HepG2 (cell line): Measurements from ENCODE around the gene CKM. TPM values are rescaled to one million over a fixed set of nuclear protein-coding genes. Genes with fewer than 3 reads are reported as not detected.

Experiments
- ATAC-seq: fragments of 200-7000 bp; cut with Tn5 transposase; 3 replicates; pipeline ENCODE4 v1.9.1; 2020; ENCODE audit warnings: mild to moderate bottlenecking, moderate library complexity
- BruUV-seq: library from RNA; stranded (reverse); fragments of 400-500 nt; replicated peaks from 2 replicates; lab custom pipeline; 2021; lab: Mats Ljungman, UMichigan
- CTCF ChIA-PET: fragments of 300-600 bp; formaldehyde crosslinking; extraction: SDS; loops from one replicate; lab custom pipeline; 2021; ENCODE audit warnings: low total read pairs, inconsistent platforms, low intra/inter-chr PET ratio; lab: Yijun Ruan, JAX
- POLR2A ChIA-PET: fragments of 350-600 bp; sonication (Branson Sonifier 250); formaldehyde crosslinking; loops from one replicate; lab custom pipeline; 2020; ENCODE audit warnings: antibody characterized with exemption, inconsistent platforms; lab: Yijun Ruan, JAX
- DNase-seq: peaks from one replicate; pipeline ENCODE4 v3.0.0-alpha.2; 2015; ENCODE audit warnings: low spot score
- FAIRE-seq: peaks from 3 replicates; lab custom pipeline; 2011; peaks lifted over from hg19 to GRCh38; lab: Jason Lieb, UNC
- H2AFZ ChIP-seq: one replicate; pipeline ENCODE4 v1.6.1; 2011; ENCODE audit warnings: low read length, inconsistent platforms
- H3K27ac ChIP-seq: fragments of 300-600 bp; 3 replicates; pipeline ENCODE4 v1.8.0; 2011; ENCODE audit warnings: mixed run types, mild to moderate bottlenecking, mixed read lengths, low read length, inconsistent platforms; ENCODE audit not compliant: insufficient read depth; ENCODE audit errors: extremely low read length
- H3K27me3 ChIP-seq, 2 experiments: fragments of 200-600 bp in 1 of 2; 2 replicates in 1 of 2; 3 replicates in 1 of 2; pipeline versions ENCODE4 v1.6.0 to v1.8.0; 2011; ENCODE audit warnings: low read length in 2 of 2, mild to moderate bottlenecking in 2 of 2, moderate library complexity in 2 of 2, inconsistent platforms in 1 of 2; ENCODE audit not compliant: insufficient read depth in 2 of 2, control insufficient read depth in 1 of 2
- H3K36me3 ChIP-seq, 2 experiments: fragments of 200-600 bp in 1 of 2; replicated peaks in 1 of 2; 2 replicates in 1 of 2; 3 replicates in 1 of 2; pipeline versions ENCODE4 v1.5.1 to v1.8.0; 2011; ENCODE audit warnings: low read length in 2 of 2, inconsistent platforms in 1 of 2; ENCODE audit not compliant: insufficient read depth in 2 of 2, control insufficient read depth in 1 of 2
- H3K4me1 ChIP-seq: 2 replicates; pipeline ENCODE4 v1.5.1; 2012; ENCODE audit warnings: low read length, inconsistent platforms; ENCODE audit not compliant: insufficient read depth
- H3K4me2 ChIP-seq: 2 replicates; pipeline ENCODE4 v1.6.0; 2011; ENCODE audit warnings: low read depth, low read length, inconsistent platforms
- H3K4me3 ChIP-seq, 3 experiments: fragments of 200-600 bp in 1 of 3; sonication (generic), shearing (Covaris generic) in 1 of 3; replicated peaks in 1 of 3; 2 replicates each; pipeline ENCODE4 v1.5.1; 2011 to 2016; ENCODE audit warnings: low read length in 3 of 3, inconsistent platforms in 2 of 3, low read depth in 2 of 3, mild to moderate bottlenecking in 2 of 3, control low read depth in 1 of 3, mixed read lengths in 1 of 3; ENCODE audit not compliant: insufficient read depth in 1 of 3
- H3K79me2 ChIP-seq: one replicate; pipeline ENCODE4 v1.6.1; 2011; ENCODE audit warnings: low read length, inconsistent platforms; ENCODE audit not compliant: insufficient read depth
- H3K9ac ChIP-seq: 2 replicates; pipeline ENCODE4 v1.6.0; 2011; ENCODE audit warnings: mild to moderate bottlenecking, low read depth, low read length, inconsistent platforms; ENCODE audit not compliant: insufficient read depth
- H3K9me3 ChIP-seq: 2 replicates; pipeline ENCODE4 v1.5.1; 2012; ENCODE audit warnings: mild to moderate bottlenecking, low read length
- H4K20me1 ChIP-seq: 2 replicates; pipeline ENCODE4 v1.6.0; 2011; ENCODE audit warnings: inconsistent platforms, mild to moderate bottlenecking, low read length, moderate library complexity; ENCODE audit not compliant: insufficient read depth
- NFIB ChIP-seq: sonication (generic); formaldehyde crosslinking; IDR thresholded peaks from 2 replicates; pipeline ENCODE4 v1.9.0; 2021; ENCODE audit warnings: missing genetic modification reagents, mild to moderate bottlenecking, borderline replicate concordance
- SOX5 ChIP-seq: IDR thresholded peaks from 2 replicates; pipeline ENCODE4 v1.6.1; 2016; ENCODE audit warnings: borderline replicate concordance
- XRCC5 ChIP-seq: fragments of 200-400 bp; formaldehyde crosslinking; optimal IDR thresholded peaks from 2 replicates; pipeline ENCODE3; 2017; ENCODE audit warnings: mild to moderate bottlenecking, low read length
- ZMYM3 ChIP-seq: sonication (generic); formaldehyde crosslinking; IDR thresholded peaks from 2 replicates; pipeline ENCODE4 v1.5.1; 2020; ENCODE audit warnings: mild to moderate bottlenecking, missing genetic modification reagents
- ZNF510 ChIP-seq: sonication (generic); formaldehyde crosslinking; IDR thresholded peaks from 2 replicates; pipeline ENCODE4 v1.4.0; 2020; ENCODE audit warnings: low read depth, mild to moderate bottlenecking, missing genetic modification reagents
- ZNF629 ChIP-seq: sonication (generic); formaldehyde crosslinking; conservative IDR thresholded peaks from 2 replicates; pipeline ENCODE4 v1.5.0; 2020; ENCODE audit warnings: missing genetic modification reagents
- WGBS: methylation state at CpG from one replicate; pipeline ENCODE4 v1.1.6; 2017; ENCODE audit warnings: low lambda C conversion rate; 5-methylcytosine and 5-hydroxymethylcytosine counted together
- in situ Hi-C: cut with HindIII; loops from 2 replicates; pipeline ENCODE4 v1.10.0; 2017; ENCODE audit warnings: low pct_unique_long_range_greater_than_20kb; ENCODE audit not compliant: extremely low pct_ligation_motif_present
- intact Hi-C: fragments of 100-400 bp; cut with micrococcal nuclease; formaldehyde crosslinking; loops from one replicate; pipeline ENCODE4 v1.10.0; 2022; ENCODE audit not compliant: unreplicated experiment
- polyA plus RNA-seq, 8 experiments: library from polyadenylated mRNA; depleted of rRNA in 3 of 8; stranded (reverse) in 7 of 8; unstranded in 1 of 8; fragments of >200 nt; fragmentation: Illumina TruSeq in 4 of 8; extraction: Trizol in 4 of 8; gene quantifications; 2 replicates each; pipeline versions ENCODE4 v1.2.1 to v1.2.3, GENCODE V29; 2011 to 2016; ENCODE audit warnings: low read depth in 4 of 8, missing spikeins in 1 of 8, mixed read lengths in 1 of 8; ENCODE audit not compliant: insufficient read depth in 1 of 8
- total RNA-seq, 5 experiments: library from RNA; depleted of rRNA; stranded (reverse); fragments of >200 nt; fragmentation: Illumina TruSeq; extraction: Trizol; gene quantifications; 2 replicates each; pipeline ENCODE4 v1.2.3, GENCODE V29; 2016; ENCODE audit warnings: low read depth in 1 of 5
- TF ChIP-seq, protein P1 (sequence below): sonication (generic); formaldehyde crosslinking; IDR thresholded peaks from 2 replicates; pipeline ENCODE4 v1.4.0; 2020; ENCODE audit warnings: mild to moderate bottlenecking, missing genetic modification reagents
- TF ChIP-seq, protein P2 (sequence below): sonication (generic); formaldehyde crosslinking; IDR thresholded peaks from 2 replicates; pipeline ENCODE4 v1.8.1; 2022; ENCODE audit warnings: mild to moderate bottlenecking, missing genetic modification reagents

The CKM gene
- total and polyA plus RNA-seq, 2 of the 13 experiments (the other 11 are each of a cell fraction or from before 2014, with no cell fraction given), result 0.54 to 0.80 TPM

DNA sequence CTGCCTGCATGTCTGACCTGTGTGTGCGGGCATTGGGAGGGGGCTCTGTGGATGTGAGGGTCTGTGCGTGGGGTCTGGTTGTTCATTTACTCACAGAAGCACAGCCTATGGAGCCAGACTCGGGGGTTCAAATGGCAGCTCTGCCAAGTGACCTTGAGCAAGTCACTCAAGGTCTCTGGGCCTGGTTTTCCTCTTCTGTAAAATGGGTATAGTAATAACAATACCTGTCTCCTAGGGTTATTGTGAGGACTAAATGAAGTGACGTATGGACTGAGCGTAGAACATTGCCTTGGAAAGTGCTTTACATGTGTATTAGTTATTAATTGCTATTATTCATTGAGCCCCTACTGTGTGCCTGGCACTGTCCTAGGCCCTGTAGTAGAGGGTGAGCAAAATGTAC, 24.4 kb downstream of the CKM start:
- H3K36me3 ChIP-seq, result peaks cover 6 to 24% of the 10 kb centered on the region in 2 experiments; a peak in 4 of 5 replicates
- in situ Hi-C loops, result no loop called here
- POLR2A ChIA-PET, result interaction anchor here (0.7 kb wide), 1 partner anchor 1530 kb away, joined by 3 read pairs; no protein-coding TSS in a partner anchor
- no peak overlapping the region for H3K27ac ChIP-seq
- intact Hi-C loops, result no loop called here
- no peak overlapping the region for H3K4me2 ChIP-seq
- WGBS, result 94% methylated on average over 5 of the region's 5 CpGs
- FAIRE-seq (no peak), ATAC-seq (no peak), DNase-seq (no peak)
- no peaks in the 10 kb centered on the region for H4K20me1 ChIP-seq
- no TSS peak for BruUV-seq
- no peaks in the 10 kb centered on the region for H3K27me3 ChIP-seq
- peaks cover 10% of the 10 kb centered on the region; the same call in 1 of the 2 replicates for H3K4me1 ChIP-seq
- CTCF ChIA-PET, result no interaction called here
- H2AFZ ChIP-seq, result no peak overlapping the region
- H3K9me3 ChIP-seq, result no peaks in the 10 kb centered on the region
- no peak overlapping the region for H3K9ac ChIP-seq
- no peaks in the 10 kb centered on the region for H3K79me2 ChIP-seq
- TF ChIP-seq NFIB (CRISPR knock-in tag) (no peak), SOX5 (CRISPR knock-in tag) (no peak), XRCC5 (no peak), ZNF629 (peak; percentile 80), ZNF510 (CRISPR knock-in tag) (no peak), ZMYM3 (CRISPR knock-in tag) (no peak)
- TF ChIP-seq, protein P1, sequence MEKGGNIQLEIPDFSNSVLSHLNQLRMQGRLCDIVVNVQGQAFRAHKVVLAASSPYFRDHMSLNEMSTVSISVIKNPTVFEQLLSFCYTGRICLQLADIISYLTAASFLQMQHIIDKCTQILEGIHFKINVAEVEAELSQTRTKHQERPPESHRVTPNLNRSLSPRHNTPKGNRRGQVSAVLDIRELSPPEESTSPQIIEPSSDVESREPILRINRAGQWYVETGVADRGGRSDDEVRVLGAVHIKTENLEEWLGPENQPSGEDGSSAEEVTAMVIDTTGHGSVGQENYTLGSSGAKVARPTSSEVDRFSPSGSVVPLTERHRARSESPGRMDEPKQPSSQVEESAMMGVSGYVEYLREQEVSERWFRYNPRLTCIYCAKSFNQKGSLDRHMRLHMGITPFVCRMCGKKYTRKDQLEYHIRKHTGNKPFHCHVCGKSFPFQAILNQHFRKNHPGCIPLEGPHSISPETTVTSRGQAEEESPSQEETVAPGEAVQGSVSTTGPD (CRISPR knock-in tag), result no peak
- TF ChIP-seq, protein P2, sequence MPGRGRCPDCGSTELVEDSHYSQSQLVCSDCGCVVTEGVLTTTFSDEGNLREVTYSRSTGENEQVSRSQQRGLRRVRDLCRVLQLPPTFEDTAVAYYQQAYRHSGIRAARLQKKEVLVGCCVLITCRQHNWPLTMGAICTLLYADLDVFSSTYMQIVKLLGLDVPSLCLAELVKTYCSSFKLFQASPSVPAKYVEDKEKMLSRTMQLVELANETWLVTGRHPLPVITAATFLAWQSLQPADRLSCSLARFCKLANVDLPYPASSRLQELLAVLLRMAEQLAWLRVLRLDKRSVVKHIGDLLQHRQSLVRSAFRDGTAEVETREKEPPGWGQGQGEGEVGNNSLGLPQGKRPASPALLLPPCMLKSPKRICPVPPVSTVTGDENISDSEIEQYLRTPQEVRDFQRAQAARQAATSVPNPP (CRISPR knock-in tag), result no peak
- no peak overlapping the region for H3K4me3 ChIP-seq
